MM.1S (cell line): ENCODE results near the gene PLEKHO2.

Experiments used
- EZH2 ChIP-seq: fragments of 300-600 bp; sonication (generic); optimal IDR thresholded peaks from 2 replicates; pipeline ENCODE3; 2017; ENCODE audit warnings: low read depth, mild to moderate bottlenecking, antibody characterized with exemption, low read length, mixed read lengths
- EZH2phosphoT487 ChIP-seq: fragments of 300-600 bp; sonication (generic); IDR thresholded peaks from 2 replicates; pipeline ENCODE4 v1.6.1; 2018; ENCODE audit warnings: antibody characterized with exemption, low read length
- TF ChIP-seq, protein P1 (sequence below): fragments of 300-600 bp; sonication (generic); IDR thresholded peaks from 2 replicates; pipeline ENCODE4 v1.5.1; 2016; ENCODE audit warnings: antibody characterized with exemption, low read length, mixed read lengths

DNA sequence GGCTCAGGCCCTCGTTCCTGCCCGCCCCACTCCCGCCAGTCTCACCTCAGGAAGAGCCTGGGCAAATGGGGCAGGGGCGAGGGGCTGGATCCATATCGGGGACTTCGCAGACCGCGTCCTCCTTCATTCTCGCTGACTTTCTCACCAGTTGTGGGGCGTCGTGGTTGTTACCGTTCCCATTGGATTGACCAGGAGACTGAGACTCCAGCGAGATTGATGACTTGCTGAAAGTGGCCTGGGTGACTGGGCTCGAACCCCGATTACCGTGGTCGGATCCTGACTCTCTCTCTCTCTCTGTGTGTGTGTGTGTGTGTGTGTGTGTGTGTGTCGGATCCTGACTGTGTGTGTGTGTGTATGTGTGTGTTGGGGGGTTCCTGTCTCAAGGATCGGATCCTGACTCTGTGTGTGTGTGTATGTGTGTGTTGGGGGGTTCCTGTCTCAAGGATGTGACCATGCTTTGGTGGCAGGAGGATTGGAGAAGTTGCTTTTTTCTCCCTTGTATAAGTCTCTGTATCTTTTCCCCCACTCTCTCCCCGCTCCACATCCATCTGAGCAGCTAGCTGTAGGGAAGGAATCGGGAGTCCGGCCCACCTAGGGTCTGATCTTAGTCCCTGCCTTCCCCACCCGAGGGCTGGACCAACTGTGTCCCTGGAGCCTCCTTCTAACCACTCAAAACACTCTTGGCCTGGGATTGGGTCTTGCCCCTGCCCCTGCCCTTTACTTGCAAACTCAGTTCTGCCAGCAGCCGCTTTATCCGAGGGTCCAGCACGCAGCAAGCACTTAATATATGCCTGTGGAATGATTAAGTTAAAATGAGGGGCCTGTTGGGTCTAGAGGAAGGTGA, 603 bp downstream of the PLEKHO2 start:
- TF ChIP-seq EZH2phosphoT487: no peak
- TF ChIP-seq, protein P1, sequence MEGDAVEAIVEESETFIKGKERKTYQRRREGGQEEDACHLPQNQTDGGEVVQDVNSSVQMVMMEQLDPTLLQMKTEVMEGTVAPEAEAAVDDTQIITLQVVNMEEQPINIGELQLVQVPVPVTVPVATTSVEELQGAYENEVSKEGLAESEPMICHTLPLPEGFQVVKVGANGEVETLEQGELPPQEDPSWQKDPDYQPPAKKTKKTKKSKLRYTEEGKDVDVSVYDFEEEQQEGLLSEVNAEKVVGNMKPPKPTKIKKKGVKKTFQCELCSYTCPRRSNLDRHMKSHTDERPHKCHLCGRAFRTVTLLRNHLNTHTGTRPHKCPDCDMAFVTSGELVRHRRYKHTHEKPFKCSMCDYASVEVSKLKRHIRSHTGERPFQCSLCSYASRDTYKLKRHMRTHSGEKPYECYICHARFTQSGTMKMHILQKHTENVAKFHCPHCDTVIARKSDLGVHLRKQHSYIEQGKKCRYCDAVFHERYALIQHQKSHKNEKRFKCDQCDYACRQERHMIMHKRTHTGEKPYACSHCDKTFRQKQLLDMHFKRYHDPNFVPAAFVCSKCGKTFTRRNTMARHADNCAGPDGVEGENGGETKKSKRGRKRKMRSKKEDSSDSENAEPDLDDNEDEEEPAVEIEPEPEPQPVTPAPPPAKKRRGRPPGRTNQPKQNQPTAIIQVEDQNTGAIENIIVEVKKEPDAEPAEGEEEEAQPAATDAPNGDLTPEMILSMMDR: no peak
- no peak for TF ChIP-seq EZH2
